KOPT-K1 (cell line): ENCODE results near the gene DEPDC7.

Source experiments
- H3K27ac ChIP-seq: fragments of 200-600 bp; sonication (generic); 2 replicates; pipeline ENCODE4 v1.5.1; 2016; ENCODE audit warnings: antibody characterized with exemption, mild to moderate bottlenecking, low read depth, low read length; ENCODE audit not compliant: poor library complexity, severe bottlenecking
- H3K36me3 ChIP-seq: fragments of 200-600 bp; sonication (generic); 2 replicates; pipeline ENCODE4 v1.5.1; 2017; ENCODE audit warnings: antibody characterized with exemption, mild to moderate bottlenecking, low read length, moderate library complexity; ENCODE audit not compliant: insufficient read depth
- H3K9me3 ChIP-seq: fragments of 200-600 bp; sonication (generic); 2 replicates; pipeline ENCODE4 v1.5.1; 2017; ENCODE audit warnings: antibody characterized with exemption, low read length, mild to moderate bottlenecking; ENCODE audit not compliant: insufficient read depth, poor library complexity, severe bottlenecking

Gene DEPDC7

DNA sequence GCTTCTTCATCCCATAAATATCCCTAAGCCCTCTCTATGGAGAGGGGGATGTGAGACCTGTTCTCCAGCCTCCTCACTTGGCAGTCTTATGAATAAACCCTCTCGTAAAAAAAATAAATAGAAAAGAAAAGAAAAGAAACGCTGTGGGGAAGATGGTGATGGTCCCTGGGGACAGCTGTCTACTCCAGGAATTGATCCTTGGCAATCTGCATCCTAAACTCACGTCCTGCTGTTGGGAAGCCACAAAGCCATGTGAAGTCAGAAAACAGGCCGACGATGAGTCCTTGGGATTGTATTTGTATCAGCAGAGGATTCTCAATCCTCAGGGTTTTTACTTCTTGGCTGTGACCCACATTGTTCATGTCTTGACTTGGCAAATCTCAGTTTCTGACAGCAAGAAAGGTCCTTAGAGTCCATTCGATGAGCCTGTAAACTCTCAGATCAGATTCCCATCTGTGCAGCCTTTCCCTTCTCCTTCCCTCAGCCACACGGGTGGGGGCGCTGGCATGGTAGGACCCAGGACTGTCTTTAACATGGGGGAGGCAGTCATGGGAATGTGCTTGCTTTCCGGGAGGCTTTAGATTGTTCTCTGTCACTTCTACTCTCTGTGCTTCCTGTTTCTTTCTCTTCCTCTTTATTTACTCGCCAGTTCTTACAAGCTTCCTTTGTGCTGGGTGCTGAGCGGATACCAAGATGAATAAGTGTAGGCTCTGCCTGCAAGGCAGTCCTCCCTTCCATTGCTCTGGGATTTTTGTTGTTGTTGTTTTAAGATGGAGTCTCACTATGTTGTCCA lies 48.6 kb downstream of the DEPDC7 start:
- Histone ChIP-seq H3K9me3 (no peaks in the 10 kb centered on the region), H3K27ac (no peak overlapping the region), H3K36me3 (peaks cover 79% of the 10 kb centered on the region)

DNA sequence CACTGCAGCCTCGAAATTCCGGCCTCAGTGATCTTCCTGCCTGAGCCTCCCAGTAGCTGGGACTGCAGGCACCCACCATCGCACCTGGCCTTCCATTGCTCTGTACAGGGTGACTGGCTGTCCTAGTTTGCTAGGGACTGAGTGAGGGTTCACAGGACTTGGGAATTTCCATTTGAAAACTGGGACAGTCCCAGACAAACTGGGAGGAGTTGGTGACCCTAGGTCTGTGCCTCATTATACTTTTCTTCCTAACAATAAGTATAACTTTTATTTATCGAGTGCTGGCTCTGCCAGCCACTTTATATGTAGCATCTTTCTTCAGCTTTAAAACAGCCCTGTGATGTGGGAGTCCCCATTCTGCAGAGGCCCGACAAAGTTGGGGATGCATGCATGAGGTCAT lies 49.2 kb downstream of the DEPDC7 start:
- no peak overlapping the region for H3K27ac ChIP-seq
- H3K36me3 ChIP-seq: peaks cover 77% of the 10 kb centered on the region
- no peaks in the 10 kb centered on the region for H3K9me3 ChIP-seq

DNA sequence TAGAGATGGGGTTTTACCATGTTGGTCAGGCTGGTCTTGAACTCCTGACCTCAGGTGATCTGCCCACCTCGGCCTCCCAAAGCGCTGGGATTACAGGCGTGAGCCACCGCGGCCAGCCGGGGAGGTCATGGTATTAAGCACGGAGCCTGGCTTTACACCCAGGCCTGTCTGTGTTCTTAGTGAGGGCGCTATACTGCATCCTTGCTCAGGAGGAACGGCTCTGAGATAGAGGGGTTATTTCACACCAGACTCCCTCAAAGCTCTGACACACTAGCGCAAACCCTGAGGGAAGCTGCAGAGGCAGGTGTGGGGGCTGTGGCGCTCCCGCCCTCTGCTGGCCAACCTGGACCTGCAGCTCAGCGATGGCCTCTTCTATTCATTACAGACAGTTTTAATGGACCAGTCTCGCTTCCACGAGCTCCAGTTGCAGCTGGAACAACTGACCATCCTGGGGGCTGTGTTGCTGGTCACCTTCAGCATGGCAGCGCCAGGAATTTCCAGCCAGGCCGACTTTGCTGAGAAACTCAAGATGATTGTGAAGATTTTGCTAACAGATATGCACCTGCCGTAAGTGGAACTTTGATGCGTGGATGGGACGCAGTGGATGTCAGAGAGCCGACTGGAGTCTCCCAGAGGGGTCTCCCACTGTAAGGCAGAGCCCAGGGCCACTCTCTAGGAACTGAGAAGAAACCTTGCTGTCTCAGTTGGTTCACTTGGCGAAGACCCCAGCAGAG lies 49.9 kb downstream of the DEPDC7 start:
- H3K9me3 ChIP-seq: no peaks in the 10 kb centered on the region
- H3K27ac ChIP-seq: no peak overlapping the region
- peaks cover 77% of the 10 kb centered on the region for H3K36me3 ChIP-seq

DNA sequence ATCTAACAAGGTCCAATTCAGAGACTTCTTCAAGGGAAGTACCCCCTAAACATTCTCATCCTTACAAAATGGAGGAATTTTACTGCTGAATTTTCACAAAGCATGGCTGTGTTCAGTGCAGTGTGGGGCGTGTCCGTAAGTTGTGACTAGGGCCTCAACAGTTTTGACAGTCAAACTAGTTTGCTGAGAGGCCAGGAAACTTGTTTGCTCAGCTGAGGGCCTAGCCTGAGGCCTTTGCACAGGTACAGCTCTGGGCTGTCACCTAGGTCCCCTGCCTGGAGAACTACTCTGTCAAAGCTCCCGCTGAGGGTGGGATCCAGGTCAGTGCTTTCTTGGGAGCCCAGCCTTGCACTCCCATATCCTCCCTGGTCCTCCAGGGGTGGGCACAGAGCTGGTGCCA lies 51.6 kb downstream of the DEPDC7 start:
- Histone ChIP-seq H3K9me3 (no peaks in the 10 kb centered on the region), H3K27ac (no peak overlapping the region), H3K36me3 (peaks cover 79% of the 10 kb centered on the region)

DNA sequence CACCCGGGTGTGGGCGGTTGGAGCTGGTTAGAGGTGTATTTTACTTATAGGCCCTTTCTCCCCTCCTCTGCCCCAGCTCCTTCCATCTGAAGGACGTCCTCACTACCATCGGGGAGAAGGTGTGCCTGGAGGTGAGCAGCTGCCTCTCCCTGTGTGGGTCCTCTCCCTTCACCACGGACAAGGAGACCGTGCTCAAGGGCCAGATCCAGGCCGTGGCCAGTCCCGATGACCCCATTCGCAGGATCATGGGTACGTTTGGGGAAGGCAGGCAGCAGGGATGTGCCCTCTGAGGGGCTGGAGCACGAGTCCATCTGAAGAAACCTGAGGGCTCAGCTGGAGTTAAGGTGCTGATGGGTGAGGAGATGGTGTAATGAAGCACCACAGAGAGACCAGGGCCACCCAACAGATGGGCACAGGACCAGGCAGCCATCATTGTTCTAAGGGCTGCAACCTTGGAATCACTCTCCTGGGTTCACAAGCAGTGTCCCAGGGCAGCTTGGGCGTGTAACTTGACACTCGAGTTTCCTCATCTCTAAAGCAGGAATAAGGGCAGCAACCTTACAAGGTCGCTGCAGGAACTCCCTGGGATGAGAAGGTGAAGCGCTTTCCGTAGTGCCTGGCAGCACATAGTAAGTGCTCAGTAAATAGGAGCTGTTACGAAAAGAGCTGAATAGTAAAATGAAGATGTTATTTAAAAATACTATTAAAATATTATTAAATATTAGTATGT lies 53.1 kb downstream of the DEPDC7 start:
- no peak overlapping the region for H3K27ac ChIP-seq
- H3K9me3 ChIP-seq: no peaks in the 10 kb centered on the region
- peaks cover 85% of the 10 kb centered on the region for H3K36me3 ChIP-seq

DNA sequence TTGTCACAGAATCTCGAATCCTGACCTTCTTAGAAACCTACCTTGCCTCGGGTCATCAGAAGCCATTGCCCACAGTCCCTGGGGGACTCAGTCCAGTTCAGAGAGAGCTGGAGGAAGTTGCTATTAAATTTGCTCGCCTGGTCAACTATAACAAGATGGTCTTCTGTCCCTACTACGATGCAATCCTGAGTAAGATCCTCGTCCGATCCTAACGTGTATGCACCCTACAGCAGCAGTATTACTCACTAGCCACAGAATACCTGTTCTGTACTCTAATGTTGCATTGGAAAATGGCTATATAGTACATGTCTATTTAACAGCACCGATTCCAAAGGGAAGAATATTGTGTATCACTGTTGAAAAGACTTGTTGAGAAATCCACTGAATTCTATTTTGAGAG lies 56.8 kb downstream of the DEPDC7 start:
- Histone ChIP-seq H3K27ac (no peak overlapping the region), H3K9me3 (no peaks in the 10 kb centered on the region), H3K36me3 (peaks cover 93% of the 10 kb centered on the region)
